Activated naive CD4-positive, alpha-beta T cell treated with anti-CD3 and anti-CD28 coated beads, Interleukin-2, amount 50 U/mL, for 16 hours (primary cell): ENCODE results near the gene MAPK8IP1.

Experiments
- DNase-seq: peaks from one replicate; pipeline ENCODE4 v3.0.0-alpha.2; 2020

MAPK8IP1 gene

DNA sequence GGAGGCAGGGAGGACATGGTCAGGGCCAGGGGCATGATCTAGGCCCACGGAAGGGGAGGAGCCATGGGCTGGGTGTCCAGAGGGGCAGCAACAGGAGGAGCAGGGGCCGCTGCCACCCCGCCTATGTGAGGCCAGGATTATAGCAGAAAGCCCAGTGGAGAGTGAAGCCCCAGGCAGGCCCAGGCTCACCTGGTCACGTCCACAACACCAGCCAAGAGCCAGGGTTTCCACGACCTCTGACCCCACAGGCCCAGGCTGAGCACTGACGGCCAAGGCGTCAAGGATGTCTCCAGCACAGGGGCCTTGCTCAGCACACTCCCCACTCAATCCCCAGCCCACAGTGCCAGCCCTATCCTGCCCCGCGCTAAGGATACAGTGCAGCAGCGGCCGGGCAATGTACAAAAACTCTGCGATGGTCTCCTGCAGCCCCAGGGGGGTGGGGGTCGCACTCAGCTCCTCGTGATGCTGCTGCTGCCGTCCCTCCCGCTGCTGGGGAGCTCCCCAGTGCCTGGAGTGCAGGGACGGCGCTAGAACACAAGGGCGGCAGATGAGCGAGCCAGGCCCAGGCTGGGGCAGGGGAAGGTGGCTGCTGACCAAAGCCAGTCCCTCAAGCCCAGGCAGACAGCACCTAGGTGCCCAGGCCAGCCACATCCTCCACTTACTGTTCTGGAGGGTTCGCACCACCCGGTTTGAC is 28.6 kb downstream of the MAPK8IP1 start:
- DNase-seq = no peak

DNA sequence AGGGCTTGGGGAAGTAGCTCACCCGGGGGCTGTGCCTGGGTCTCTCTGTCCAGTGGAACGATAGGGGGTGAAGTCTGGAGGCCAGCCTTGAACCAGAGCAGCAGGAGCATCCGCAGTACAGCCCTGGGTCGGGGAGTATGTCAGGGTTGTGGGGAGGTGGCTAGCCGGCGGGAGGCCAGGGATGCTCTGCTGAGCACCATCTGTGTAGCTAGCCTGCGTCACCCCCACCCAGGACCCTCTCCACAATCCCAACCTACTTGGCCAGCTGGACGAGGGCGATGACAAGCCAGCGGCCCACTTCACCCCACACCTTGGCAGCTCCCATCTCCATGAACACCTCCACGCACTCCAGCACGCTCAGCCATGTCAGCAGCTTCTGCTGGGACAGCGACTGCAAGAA is 30.0 kb downstream of the MAPK8IP1 start:
- no peak for DNase-seq

DNA sequence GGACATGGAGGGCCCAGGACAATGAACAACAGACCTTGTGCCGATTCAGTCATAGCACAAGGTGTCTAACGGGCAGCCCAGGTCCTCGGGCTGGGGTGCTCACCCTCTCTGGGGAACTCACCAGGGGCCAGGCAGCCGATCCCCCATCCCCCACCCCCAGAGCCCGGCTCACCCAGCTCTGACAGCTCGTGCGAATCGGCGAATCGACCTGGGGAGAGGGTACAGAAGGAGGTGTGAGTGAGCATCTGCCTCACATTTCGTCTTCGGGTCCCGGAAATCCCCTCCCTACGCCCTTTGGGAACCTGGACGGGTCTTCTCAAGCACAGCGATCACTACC is 31.8 kb downstream of the MAPK8IP1 start:
- DNase-seq = no peak

DNA sequence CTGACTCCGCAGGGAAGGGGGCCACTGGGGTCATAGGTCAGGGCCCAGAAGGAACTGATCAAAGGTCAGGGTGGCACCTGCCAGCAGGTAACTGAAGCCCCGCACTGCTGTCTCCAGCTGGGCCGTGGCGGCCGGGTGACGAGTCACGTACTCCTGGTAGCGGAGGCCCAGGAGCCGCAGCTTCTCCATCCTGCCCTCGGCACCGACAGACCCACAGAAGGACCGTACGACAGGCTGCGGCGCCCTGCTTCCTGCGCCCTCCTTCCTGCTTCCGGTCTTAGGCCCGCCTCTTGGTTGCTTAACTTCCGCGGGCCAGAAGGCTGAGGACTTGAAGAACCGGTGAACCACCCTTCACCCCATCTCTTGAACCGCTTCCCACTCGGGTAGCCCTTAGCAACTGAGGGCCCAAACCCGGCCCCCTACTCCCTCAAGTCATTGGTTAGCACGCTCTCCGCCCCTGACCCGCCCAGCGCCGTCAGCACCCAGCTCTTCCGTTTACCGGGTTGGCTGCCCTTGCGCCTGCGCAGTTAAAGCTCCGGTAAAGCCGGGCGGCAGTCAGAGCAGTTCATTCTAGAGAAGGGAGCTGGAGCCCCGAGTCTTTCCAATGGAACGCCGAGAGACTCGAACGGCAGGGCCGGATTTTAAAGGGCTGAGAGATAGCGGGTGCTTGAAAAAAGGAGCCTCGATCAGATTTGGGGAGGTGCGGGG is 32.3 kb downstream of the MAPK8IP1 start, which contains the start of gene PEX16:
Gene PEX16 (minus strand): TSS at position 255 of the 708 bp plus-strand sequence. CDS start 66 bp downstream, at position 189.
- peak; percentile 96 for DNase-seq

DNA sequence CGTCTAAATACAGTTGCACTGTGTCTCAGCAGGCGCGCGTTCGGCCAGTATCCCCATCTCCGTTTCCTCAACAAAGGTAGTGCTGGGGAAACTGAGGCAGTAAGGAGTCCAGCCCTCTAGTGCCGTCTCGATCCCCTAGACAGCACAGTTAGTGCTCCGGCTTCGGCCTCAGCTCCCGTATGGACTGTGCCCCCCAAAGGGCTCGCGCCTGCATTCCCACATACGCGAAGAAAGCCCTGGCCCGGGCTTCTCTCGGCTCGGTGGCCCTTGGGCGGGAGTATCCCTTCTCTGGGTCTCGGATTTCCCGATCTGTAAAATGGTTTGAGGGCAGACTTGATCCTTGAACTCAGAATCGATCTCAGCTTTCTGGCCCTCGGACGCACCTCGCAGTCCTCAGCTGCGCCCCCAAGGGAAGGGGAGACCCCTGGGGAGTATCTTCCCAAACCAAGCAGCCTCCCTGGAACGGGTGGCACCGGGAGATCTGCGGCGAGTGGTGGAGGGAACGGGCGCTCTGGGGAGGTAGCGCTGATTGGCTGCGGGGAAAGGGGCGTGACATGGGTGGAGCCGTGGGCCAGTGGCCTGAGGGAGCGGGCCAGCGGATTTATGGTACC is 33.0 kb downstream of the MAPK8IP1 start:
- DNase-seq = peak; percentile 53

DNA sequence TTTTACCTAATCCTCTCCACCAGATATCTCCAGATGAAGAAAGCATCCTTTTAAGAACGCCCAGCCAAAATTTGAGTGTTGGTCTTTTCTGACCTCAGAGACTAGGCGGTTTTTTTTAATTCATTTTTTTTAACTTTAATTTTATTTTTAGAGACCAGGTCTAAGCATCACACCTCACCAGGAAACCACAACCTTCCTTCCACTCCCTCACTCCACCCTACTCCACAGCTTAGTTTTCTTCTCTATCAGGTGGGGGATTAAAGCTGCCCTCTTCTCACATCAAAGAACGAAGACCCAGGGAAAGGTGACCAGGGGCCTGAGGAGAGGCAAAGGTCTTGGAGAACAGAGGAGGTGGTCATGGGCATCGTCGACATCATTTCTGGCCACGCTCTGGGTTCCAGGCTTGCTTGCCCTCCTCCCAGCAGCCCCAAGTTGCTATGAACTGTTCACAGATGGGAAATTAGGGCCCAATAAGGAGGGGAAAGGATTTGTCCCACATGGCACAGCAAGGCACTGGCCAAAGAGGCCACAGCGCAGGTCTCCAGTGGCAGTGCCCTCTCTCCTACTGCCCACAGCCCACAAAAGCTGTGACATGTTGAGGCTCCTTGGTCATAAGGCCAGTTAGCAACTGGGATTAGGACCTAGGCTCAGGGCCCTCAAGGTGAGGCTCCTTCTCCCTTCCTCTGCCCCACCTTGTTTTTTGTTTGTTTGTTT is 33.7 kb downstream of the MAPK8IP1 start:
- DNase-seq = no peak

DNA sequence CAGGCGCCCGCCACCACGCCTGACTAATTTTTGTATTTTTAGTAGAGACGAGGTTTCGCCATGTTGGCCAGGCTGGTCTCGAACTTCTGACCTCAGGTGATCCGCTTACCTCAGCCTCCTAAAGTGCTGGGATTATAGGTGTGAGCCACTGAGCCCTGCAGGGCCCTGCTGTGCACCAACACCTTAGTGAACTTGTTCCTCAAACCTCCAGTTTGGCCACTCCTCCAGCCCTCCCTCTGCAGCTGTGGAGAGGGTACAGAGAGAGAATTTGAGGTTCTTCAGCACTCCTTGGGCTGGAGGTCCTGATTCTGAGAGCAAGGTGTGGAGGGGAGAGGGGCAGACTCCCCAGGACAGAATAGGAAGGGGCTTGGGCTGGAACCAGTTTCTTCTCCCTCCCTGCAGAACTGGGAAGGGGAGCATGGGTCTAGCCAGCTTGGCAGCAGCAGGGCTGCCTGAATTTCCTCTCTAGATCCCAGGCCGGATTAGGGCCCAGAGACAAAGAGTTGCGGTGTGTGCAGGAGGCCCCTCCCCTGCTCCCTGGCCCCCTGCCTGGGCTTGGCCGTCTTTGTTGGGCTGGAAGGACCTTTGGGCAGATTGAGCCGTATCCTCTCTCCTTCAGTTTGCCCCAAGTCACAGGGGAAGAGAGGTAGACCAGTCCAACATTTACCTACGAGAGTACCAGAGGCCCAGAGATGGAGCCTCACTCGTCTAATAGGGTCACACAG is 34.5 kb downstream of the MAPK8IP1 start:
- DNase-seq = no peak

DNA sequence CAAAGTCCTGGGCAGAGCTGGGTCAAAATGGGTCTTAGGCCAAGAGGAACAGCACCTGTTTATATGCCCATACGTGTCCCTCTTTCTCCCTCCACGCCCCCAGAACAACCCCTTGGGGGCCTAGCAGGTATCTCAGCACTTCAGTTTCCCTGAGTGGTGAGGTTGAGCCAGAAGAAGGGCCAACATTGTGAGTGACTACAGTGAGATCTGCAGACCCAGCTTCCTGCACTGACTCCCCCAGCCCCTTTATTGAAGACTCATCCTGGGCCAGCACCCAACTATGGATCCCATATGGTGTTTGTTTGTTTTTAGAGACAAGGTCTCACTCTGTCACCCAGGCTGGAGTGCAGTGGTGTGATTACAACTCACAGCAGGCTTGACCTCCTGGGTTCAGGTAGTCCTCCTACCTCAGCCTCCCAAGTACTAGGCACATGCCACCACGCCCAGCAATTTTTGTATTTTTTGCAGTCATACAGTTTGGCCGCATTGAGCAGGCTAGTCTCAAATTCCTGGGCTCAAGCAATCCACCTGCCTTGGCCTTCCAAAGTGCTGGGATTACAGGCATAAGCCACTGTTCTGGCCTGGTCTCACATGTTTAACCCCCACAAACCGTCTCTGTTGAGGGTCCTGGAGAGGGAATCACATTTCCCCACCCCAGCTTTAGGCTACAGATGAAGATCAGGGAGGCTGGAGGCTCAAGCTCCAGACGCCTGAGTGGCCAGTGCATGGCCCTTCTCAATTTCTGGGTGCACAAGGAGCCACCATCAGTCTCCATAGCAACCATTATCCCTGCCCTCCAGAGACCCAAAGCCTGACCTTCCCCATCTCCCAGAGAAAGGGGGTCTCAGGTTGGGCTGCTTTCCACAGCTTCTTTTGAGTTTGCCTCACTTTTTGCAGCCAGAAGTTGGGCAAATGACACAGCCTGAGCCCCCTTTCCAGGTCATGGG is 35.4 kb downstream of the MAPK8IP1 start:
- no peak for DNase-seq

DNA sequence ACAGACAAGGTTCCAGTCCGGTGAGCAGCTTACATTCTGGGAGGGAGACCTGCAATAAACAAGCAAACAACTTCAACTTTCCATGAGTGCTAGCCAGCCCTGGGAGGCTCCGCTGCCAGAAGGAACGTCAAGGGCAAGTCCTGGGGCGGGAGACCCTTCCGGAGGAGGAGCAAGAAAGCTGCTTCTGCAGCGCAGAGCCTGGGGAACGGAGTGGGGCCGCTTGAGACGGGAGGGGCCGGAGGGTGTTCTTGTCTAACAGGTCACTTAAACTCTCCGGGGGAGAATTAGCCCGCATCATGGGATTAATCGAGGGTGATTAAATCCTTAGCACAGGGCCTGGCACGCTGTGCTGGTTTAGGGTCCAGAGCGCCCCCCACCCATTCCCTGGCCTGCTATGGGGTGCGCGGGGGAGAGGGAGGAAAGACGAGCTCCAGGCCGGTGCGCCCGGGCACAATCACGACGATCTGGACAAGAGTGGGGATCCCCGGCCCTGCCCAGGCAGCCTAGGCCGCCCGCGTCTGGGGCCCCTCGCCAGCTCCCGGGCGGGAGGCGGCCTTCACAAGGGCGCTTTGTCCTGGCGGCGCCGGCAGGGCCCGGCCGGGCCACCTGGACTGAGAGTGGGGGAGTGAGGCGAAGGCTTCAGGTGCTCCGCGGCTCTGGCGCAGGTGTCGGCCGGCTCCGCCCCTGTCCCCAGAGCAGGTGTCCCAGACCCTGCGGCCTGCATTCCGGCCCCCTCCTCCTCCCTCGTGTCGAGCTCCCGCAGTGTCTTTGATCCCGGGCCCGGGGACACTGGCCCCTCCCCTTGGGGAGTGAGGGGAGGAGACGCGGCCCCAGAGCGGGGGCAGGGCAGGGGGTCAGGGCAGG is 36.3 kb downstream of the MAPK8IP1 start:
- no peak for DNase-seq

DNA sequence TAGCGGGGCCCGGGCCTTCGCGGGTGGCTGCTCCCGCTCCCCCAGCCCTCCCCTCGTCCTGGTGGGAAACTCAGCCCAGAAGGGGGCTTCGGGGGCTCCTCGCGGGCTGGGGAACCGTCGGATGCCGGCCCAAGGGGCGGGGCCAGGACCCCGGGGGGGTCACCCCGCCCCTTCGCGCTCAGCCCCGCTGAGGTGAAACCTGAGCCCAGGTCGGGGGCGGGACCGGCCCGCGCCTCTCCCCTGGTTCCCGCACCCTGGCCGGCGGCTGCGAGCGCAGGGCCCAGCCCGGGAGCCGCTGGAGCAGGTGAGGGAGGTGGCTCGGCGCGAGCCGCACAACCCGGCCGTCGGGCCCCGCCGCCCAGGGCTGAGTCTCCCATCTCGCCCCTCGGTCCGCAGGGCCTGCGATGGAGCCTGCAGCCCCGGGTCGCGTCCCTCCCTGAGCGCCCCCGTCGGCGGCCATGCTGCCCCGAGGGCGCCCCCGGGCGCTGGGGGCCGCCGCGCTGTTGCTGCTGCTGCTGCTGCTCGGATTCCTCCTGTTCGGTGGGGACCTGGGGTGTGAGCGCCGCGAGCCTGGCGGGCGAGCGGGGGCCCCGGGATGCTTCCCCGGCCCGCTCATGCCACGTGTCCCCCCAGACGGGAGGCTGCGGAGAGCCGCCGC is 37.1 kb downstream of the MAPK8IP1 start, which contains the start of gene LARGE2:
Gene LARGE2 (plus strand): TSS at position 232 of the 658 bp plus-strand sequence. CDS start 227 bp downstream, at position 459.
- DNase-seq = peak; percentile 32

DNA sequence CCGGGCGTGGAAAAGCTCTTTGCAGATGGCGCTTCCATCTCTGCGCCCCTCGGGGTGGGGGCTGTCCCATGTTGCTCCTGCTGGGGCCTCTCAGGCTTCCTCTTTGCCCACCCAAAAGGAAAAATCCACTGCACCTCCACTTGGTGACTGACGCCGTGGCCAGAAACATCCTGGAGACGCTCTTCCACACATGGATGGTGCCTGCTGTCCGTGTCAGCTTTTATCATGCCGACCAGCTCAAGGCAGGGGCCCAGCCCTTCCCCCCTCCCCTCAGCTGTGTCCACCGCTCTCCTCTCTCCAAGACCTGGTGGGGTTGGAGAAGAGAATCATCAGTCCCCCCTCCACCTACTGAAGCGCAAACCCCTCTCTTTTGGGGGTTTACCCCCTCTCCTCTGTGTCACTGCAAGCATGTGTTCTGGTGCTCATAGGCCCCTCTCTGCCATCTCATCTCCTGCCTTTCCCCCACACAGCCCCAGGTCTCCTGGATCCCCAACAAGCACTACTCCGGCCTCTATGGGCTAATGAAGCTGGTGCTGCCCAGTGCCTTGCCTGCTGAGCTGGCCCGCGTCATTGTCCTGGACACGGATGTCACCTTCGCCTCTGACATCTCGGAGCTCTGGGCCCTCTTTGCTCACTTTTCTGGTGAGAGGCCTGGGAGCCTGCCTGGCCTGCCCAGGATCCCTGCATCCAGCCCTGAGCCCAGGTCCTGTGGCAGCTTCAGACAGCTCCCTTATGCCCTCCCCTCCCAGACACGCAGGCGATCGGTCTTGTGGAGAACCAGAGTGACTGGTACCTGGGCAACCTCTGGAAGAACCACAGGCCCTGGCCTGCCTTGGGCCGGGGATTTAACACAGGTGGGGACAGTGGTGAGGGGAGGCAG is 38.8 kb downstream of the MAPK8IP1 start:
- DNase-seq = peak; percentile 10

DNA sequence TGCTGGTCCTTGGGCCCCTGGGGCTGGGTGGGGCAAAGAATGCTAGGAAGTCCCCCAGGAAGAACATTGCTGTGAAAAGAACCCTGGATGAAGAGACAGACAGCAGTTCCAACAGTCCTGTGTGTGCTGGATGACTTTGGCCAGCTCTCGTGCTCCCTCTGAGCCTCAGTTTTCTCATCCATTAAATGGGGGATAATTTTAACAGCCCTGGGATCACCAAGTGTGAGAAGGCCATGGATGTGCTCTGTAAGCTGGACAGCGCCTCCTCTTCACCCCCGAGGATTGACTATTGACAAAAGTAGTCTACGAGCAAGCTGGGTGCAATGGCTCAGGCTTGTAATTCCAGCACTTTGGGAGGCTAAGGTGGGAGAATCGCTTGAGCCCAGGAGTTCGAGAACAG is 39.5 kb downstream of the MAPK8IP1 start:
- DNase-seq = no peak

DNA sequence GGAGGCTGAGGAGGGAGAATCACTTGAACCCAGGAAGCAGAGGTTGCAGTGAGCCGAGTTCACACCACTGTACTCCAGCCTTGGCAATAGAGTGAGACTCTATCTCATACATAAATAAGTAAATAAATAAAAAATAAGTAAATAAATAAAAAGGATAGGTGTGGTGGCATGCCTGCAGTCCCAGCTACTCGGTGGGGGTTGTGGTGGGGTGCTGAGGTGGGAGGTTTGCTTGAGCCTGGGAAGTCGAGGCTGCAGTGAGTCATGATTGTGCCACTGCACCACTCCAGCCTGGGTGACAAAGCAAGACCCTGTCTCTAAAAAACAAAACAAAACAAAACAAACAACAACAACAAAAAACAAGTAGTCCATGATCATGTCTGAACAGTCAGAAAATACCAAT is 40.1 kb downstream of the MAPK8IP1 start:
- no peak for DNase-seq

DNA sequence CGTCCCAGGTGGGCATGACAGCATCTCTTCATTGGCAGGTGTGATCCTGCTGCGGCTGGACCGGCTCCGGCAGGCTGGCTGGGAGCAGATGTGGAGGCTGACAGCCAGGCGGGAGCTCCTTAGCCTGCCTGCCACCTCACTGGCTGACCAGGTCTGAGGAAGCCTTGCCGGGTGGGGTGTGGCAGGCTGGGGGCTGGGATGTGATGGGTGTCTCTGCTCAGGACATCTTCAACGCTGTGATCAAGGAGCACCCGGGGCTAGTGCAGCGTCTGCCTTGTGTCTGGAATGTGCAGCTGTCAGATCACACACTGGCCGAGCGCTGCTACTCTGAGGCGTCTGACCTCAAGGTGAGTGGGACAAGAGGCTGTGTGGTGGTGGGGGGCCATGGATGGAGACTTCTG is 40.5 kb downstream of the MAPK8IP1 start:
- peak; percentile 7 for DNase-seq

DNA sequence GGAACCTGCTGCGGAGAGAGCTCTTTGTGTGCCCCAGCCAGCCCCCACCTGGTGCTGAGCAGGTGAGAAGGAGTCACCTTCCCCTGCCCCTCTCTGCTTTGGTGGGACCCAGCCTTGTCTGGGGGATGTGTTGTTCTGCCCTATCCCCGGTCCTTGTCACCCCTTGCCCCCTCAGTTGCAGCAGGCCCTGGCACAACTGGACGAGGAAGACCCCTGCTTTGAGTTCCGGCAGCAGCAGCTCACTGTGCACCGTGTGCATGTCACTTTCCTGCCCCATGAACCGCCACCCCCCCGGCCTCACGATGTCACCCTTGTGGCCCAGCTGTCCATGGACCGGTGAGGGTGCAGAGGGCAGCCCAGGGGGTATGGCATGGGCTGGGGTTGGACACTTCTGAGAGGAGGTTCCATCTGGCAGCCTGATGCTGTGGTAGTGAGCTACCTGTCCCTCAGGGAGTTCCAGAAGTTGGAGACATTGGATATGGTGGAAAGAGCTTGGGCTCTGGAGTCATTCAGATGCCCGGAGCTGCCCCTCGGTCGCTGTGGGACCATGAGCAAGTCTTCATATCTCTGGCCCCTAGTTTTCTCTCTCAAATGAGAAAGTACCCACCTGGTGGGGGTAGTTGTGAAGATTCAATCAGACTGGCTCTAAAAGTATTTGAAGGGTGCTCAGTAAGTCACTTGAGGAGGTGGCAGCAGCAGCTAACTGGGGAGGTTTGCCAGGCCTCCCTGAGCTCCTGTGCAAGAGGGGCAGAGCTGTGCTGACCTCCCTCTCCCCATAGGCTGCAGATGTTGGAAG is 41.3 kb downstream of the MAPK8IP1 start:
- DNase-seq = peak; percentile 9

DNA sequence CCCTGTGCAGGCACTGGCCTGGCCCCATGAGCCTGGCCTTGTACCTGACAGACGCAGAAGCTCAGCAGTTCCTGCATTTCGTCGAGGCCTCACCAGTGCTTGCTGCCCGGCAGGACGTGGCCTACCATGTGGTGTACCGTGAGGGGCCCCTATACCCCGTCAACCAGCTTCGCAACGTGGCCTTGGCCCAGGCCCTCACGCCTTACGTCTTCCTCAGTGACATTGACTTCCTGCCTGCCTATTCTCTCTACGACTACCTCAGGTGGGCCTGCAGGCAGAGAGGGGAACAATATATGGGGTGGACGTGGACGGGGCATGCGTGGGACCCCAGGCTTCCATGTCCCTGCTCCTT is 41.9 kb downstream of the MAPK8IP1 start:
- DNase-seq = peak; percentile 5

DNA sequence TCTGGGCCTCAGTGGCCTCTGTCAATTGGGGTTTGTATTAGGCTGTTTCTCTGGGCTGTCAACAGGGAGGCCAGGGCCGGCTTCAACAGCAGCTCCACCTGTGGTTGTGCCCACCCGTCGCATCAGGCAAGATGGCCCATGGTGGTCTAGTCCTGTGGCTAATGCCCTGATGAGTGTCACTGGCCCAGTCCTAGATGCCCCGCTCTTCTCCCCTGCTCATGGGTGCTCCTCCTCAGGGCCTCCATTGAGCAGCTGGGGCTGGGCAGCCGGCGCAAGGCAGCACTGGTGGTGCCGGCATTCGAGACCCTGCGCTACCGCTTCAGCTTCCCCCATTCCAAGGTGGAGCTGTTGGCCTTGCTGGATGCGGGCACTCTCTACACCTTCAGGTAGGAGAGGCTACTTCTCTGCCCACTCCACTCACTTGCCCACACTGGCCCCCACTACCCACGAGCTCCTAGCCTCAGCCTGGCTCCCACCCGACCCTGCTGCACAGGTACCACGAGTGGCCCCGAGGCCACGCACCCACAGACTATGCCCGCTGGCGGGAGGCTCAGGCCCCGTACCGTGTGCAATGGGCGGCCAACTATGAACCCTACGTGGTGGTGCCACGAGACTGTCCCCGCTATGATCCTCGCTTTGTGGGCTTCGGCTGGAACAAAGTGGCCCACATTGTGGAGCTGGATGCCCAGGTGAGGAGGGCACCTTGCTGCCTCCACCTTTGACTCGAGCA is 42.4 kb downstream of the MAPK8IP1 start:
- peak; percentile 8 for DNase-seq
